Activated naive CD8-positive, alpha-beta T cell treated with anti-CD3 and anti-CD28 coated beads, Interleukin-2, amount 50 U/mL, for 16 hours (primary cell): Measurements from ENCODE around the gene SPINT3.
"Not testable (repeated sequence)": the region's sequence is repeated elsewhere in the genome, so short reads cannot be mapped to it uniquely, and the experiment has no call there.

Source experiments
- DNase-seq: peaks from one replicate; pipeline ENCODE4 v3.0.0-alpha.2; 2020; ENCODE audit warnings: low read depth, low spot score

SPINT3 gene

GRCh38 chr20:45502561-45502960, 12.9 kb downstream of the SPINT3 start:
- no peak for DNase-seq

- no peak for DNase-seq
Measured at GRCh38 chr20:45501600-45501999, 13.8 kb downstream of the SPINT3 start.

- no peak for DNase-seq
Measured at GRCh38 chr20:45500022-45500421, 15.4 kb downstream of the SPINT3 start.

DNA sequence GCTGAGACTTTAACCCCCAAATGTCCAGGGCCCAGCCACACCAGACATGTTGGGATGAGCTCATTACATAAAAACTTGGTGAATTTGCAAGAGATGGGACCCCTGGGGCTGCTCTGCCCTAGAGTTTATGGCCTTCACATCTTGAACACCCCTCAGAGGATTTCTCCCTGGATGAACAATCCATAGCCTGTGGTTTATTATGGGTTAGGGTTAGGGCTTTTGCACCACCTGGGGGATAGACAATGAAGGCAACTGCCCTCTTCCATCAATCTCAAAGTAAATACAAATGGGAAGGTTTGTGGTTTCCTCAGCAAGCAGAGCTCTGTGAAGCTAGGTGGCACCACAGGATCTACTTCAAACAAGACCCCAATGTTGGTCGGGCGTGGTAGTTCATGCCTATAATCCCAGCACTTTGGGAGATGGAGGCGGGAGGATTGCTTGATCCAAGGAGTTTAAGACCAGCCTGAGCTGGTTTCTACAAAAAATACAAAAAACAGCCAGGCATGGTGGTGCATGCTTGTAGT, 17.4 kb downstream of the SPINT3 start:
- DNase-seq: no peak

DNA sequence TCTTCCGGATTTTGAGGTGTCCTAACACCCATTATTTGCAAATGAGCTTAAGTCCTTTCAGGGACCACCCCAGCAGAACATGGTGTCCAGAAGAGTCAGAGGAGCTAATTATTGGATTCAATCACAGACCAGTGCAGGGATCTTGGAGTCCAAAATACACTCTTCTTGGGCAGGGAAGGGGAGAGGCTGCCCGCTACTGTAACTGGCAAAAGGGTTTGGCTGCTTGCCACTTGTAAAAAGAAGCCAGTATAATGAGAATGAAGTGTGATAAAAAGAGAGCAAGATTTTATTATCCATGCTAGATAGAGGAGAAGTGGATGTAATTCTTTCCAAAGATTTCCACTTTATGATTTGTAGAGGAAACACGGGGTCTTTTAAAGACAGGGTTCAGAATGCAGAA, 19.3 kb downstream of the SPINT3 start:
- no peak for DNase-seq

DNA sequence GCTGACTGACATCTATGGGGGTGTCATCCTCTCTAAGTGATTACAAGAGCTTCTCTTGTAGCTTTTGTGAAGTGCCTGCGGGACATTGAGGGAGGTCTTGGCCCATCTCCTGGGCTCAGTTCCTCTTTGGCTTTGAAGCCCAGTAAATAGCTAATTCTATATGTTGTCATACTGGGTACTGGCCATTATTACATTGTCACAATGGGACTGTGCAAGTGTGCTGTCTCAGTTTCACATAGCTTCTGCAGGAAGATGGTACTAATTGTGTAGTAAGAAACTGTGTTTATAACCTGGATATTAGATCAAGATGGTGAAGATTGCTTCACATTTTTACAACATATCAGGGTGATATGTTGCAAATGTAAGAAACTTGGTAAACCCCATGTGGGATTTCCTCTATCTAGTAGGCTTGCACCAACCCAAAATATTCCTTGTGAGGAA, 19.9 kb downstream of the SPINT3 start:
- no peak for DNase-seq

DNA sequence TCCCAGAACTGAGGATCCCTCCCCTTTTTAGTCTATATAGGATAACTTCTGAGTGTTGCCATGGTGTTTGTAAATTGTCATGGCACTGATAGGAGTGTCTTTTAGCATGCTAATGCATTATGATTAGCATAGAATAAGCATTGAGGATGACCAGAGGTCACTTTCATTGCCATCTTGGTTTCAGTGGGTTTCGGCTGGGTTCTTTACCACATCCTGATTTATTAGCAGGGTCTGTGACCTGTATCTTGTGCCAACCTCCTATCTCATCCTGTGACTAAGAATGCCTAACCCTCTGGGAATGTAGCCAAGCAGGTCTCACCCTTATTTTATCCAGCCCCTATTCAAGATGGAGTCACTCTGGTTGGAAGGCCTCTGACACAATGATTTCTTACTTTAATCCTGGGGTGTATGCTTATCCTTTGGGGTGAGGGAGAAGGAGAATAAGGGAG, 26.3 kb downstream of the SPINT3 start:
- DNase-seq: no peak

DNA sequence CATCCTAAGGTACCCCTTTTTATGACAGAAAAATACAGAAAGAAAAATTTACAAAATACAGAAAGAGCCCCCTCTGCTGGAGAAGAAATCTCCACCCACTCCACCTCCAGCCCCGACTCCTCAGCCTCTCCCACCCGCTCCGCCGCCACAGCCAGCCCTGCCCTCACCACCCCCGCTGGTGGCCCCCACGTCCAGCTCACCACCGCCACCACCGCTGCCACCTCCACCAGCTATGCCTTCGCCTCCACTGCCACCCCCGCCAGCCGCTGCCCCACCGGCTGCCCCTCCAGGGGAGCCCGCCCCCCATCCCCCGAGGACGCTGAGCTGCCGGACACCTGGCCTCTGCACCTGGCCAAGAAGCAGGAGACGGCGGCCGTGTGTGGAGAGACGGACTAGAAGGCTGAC, 28.2 kb downstream of the SPINT3 start:
- DNase-seq: no peak

- no peak for DNase-seq
Measured at GRCh38 chr20:45485388-45485787, 30.0 kb downstream of the SPINT3 start.

- DNase-seq: no peak
Measured at GRCh38 chr20:45484676-45485075, 30.7 kb downstream of the SPINT3 start.

- no peak for DNase-seq
Measured at GRCh38 chr20:45479822-45480221, 35.6 kb downstream of the SPINT3 start.

GRCh38 chr20:45477530-45478148, 37.8 kb downstream of the SPINT3 start:
- DNase-seq: not testable (repeated sequence)

- not testable (repeated sequence) for DNase-seq
Measured at GRCh38 chr20:45472286-45472685, 43.1 kb downstream of the SPINT3 start.

DNA sequence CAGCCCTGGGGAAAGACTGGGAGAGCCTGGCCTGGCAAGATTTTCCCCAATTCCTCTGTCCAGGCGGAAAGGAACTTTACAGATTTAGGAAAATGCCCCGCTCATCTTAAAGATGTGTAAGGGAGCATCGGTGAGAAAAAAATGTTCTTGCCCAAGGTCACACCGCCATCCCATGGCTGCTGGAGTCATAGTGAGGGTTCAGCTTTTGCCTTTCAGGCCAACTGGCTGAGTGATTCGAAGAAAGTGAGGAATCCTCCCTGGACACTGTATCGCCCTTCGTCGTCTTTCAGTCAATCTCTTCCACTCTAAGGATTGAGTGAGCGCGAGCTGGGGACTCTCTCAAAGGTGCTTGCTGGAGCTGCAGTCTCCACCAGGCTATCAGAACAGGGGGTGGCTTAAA, 44.5 kb downstream of the SPINT3 start:
- DNase-seq: no peak

DNA sequence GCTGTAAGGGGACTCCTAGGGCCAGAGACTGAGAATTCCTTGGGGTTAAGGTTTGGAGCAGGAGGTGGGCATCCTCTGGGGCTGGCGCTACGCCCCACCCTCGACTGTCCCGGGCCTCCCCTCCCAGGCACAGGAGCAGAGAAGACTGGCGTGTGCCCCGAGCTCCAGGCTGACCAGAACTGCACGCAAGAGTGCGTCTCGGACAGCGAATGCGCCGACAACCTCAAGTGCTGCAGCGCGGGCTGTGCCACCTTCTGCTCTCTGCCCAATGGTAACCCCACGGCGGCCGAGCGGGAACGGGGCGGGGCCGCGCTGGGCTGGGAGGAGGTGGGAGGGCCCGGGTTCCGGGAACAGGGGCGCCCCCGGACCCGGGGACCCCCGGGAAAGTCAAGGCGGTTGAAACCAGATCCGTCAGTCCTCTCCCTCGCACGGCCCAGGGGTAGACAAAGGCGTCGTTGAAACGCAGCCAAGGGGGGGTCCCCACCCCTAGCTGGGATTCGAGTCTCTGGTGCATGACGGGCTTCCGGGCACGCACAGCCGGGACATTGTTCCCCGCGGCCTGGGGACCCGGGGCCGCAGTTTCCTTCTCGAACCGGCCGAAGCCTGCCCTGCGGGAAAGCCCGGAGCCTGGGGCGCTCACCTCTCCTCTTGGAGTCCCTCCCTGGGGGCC, 45.0 kb downstream of the SPINT3 start:
- DNase-seq: no peak

DNA sequence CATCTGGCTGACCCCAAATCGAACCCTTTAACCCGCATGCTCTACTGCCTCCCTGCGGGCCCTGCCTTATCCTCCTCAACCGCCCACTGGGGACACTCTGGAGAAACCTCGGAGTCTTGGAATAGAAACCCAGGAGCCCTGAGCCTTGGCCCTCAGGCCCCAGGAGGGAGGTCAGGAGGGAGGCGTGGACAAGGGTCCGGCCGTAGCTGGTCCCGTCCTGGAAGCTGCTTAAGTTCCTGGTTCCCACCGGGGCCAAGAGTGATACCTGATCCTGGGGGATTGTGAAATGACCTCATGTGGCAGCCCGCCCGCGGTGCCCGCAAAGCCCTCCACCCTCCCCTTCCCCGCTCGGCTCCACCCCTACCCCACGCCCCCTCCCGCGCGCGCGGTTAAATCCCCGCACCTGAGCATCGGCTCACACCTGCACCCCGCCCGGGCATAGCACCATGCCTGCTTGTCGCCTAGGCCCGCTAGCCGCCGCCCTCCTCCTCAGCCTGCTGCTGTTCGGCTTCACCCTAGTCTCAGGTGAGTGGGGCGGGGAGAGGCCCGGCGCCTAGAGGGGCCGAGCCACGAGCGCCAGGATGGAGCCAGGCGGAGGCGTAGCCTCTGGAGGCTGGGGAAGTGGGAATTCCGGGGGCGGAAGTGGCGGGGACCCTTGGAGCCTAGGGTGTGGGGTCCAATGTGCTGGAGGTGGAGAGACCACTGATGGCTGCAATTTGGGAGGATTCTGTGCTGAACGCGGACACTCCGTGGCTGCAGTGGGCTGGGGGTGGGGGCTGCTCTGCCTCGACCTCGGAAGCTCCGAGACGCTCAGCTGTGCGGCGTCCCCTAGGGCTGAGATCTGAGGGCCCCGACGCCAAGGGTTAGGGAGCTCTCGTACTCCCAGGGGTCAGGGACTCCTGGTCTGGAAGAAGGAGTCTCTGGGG, 45.8 kb downstream of the SPINT3 start, which contains the start of gene WFDC2:
WFDC2 (plus strand) TSS at position 418 of the 926 bp plus-strand sequence; CDS start at position 447, 29 bp downstream.
- no peak for DNase-seq

GRCh38 chr20:45467861-45468260, 47.6 kb downstream of the SPINT3 start:
- DNase-seq: no peak

- DNase-seq: no peak
Measured at GRCh38 chr20:45467172-45467571, 48.2 kb downstream of the SPINT3 start.

DNA sequence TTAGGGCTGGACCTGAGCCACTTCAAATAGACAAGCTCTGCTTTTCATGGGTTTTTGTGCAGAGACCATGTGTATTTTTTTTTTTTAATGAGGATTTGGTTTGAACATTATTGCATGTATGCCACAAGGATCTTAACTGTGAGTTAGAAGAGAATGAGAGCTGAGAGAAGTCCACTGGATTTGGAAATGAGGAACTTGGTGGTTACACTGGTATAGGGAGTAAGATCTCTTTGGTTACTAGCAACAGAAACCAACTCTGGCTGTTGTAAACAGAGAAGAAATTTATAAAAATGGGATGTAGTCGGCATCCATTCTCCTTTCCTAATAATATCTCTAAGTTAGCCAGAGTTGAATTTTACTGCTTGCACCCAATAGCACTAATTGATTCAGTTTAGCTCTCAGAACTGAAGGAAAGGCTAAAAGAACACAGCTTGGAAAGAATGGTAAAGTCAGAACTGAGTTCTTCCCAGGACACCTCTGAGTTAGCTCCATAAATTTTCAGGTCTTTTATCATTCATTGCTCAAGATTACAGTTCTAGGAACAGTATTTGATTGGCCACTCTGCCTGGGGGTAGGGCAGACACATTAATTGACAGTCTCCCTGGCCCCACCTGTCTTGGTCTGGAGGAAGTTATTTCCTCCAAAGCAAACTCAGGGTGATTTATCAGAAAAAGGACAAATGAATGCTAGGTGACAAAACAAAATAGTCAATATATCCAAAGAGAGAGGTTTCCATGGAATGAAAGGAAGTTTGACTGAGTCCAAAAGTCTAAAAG, 49.7 kb downstream of the SPINT3 start:
- no peak for DNase-seq

DNA sequence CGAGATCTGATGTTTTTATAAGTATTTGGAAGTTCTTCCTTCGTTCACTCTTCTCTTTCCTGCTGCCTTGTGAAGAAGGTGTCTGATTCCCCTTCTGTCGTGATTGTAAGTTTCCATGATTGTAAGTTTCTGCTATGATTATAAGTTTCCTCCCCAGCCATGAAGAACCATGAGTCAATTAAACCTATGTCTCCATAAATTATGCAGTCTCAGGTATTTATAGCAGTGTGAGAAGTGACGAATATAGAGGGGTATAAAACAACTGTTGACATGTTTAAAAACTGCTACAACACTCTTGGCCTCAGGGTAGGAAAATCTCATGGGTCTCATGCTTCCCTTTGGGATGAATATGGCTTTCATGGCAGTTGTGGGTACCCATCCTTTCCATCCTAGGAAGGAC, 51.7 kb downstream of the SPINT3 start:
- no peak for DNase-seq
